Measurements from ENCODE around the gene APOD.

DNA sequence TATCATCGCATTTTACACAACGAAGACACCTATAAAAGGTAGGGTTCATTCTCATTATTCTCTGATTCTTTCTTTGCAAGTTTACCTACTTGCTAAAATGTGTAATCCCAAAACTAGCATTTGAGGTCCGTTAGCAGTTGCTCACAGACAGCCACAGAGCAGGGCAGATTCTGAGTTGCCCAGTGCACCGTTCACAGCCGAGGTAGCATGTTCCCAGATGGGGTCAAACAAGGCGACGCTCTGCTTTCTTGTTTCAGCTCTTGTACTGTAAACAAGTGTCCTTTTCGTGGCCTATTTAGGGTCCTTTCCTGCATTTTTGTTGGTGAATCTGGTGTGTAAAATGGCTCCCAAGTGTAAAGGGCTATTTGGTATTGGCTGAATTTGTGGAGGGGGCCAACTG, 43.7 kb downstream of the APOD start:
- TF ChIP-seq, protein P1, sequence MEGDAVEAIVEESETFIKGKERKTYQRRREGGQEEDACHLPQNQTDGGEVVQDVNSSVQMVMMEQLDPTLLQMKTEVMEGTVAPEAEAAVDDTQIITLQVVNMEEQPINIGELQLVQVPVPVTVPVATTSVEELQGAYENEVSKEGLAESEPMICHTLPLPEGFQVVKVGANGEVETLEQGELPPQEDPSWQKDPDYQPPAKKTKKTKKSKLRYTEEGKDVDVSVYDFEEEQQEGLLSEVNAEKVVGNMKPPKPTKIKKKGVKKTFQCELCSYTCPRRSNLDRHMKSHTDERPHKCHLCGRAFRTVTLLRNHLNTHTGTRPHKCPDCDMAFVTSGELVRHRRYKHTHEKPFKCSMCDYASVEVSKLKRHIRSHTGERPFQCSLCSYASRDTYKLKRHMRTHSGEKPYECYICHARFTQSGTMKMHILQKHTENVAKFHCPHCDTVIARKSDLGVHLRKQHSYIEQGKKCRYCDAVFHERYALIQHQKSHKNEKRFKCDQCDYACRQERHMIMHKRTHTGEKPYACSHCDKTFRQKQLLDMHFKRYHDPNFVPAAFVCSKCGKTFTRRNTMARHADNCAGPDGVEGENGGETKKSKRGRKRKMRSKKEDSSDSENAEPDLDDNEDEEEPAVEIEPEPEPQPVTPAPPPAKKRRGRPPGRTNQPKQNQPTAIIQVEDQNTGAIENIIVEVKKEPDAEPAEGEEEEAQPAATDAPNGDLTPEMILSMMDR (IDR thresholded peaks at IDR 0.05) = no peak
- TF ChIP-seq POLR2AphosphoS5 (IDR thresholded peaks at IDR 0.05; ENCODE audit: insufficient read depth in 1 of 2, low read depth in 1 of 2) = no peak
- no peak for TF ChIP-seq POLR2A (IDR thresholded peaks at IDR 0.05)

All from vagina (tissue), 2 donors.